Stimulated activated CD4-positive, alpha-beta T cell treated with anti-CD3 and anti-CD28 coated beads, Interleukin-1b, Interleukin-23, amount 100 ng/mL, for 1 hour (primary cell): ENCODE measurements around the gene KIFC3.
"Not testable (repeated sequence)": the region's sequence is repeated elsewhere in the genome, so short reads cannot be mapped to it uniquely, and the experiment has no call there.

Experiments used
- DNase-seq, 2 donors: peaks; one replicate each; pipeline ENCODE4 v3.0.0-alpha.2; 2020; ENCODE audit warnings: low read depth in 2 of 2

KIFC3 gene

DNA sequence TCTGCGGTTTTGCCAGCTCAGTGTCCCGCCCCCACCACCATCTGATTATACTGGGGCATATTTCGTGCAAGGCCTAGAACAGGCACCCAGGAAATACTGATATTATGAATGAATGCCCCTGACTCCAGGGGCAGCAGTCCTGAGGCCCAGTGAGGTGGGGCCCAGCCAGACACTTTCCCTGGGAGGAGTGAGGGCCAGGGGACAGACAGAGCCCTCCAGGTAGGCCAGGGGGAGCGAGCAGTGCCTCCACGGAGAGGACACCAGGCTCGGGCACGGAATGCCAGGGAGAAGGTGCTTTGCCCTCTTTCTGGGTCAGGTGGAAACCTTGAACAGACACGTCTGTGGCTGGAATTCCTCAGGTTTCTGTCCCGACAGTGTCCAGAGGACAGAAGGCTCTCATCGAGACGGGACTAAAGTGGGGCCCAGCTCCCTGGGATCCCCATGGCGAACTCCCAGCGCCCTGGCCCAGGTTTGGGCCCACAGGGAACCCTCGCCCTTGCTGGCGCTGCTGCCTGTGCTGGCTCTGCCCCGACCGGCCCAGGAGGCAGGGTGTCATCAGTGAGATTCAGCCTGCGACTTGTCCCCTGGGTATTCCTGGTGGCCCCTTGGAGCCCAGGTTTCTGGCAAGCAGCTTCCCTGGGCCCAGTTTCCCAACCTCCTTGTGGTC is 62.4 kb downstream of the KIFC3 start:
- no peak for DNase-seq

DNA sequence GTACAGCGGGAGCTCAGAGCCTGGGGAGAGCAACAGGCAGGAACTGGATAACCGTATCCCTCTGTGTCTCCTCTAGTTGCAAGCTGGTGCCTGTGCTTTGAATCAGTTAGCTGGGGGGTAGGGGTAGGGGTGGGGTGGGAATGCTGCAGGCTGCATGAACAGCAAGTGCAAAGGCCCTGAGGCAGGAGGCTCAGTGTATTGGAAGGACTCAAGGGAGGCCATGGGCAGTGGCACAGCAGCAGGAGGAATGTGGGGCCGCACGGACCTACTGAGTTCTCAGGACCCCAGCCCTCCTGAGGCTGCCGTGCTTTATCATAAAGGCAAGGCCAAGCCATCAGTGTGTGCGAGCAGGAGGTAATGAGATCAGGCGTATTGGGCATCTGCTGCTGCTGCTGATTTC is 63.4 kb downstream of the KIFC3 start:
- no peak for DNase-seq

DNA sequence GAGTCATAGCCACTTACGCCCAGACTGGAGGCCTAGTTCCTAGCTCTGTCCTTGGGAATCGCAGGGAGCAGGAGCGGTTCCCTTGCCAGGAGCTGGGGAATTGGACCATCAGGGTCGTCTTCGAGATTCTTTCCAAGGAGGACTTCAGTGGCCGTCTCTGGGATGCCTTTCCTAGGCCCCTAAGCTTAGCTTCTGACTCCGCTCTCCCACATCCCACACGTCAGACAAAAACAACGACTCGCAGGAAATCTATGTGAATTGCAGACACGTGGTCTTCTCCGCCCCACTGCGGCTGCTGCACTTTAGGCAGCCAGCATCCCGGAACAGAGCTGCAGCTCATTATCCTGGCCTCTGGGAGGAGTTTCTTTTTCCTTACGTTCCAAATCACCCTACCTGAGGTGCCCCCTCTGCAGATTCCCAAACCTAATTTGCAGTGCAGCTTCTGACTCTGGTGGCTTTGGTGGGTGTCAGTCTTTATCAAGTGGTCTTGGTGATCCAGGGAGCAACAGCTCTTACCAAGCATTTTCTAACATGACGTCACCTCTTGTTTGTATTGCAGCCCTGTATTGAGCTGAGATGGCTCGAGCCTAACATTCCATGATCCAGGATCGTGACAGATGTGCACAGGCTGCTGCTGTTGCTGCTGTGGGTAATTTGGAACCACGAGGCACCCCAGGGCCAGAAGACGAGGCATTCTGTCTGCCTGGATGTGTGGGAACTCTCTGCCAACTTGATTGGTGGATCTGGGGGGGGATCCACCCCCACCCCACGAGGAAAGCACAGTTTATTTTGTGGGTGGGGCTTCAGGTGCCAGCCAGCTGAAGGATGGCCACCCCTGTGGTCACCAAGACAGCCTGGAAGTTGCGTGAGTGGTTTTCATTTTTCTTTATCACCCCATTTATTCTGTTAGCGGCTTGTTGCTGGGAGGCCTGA is 65.6 kb downstream of the KIFC3 start:
- no peak for DNase-seq

DNA sequence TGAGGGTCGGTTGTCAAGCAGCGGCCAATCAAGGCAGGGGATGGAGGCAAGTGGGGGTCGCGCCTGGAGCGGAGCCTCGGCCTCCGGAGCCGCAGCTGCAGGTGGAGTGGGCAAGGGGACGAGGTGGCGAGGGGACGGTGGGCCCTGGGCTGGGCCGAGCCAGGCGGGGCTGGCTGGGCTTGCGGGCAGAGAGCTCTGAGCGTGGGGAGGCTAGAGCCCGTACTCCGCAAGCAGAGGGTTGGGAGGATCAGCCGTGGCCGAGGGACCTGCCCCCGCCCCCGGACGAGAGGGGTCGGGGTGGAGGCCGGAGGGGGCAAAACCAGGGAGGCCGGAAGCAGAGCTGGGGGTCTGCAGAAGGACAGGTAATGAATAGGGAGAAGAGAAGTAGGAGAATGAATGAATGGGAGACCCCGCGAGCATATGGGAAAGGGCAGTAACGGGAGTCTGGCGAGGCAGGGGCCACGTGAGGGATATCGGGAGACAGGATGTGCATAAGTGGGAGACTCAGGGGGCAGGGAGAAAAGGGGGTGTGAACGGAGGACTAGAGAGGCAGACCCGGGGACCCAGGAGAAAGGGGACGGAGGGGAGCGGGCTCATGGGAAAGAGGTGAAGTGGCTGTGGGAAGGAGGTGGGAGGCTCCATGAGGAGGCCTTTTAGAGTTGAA is 66.4 kb downstream of the KIFC3 start, which contains the start of gene KATNB1:
Gene KATNB1 (plus strand): TSS at position 16 of the 664 bp plus-strand sequence. CDS start 1,474 bp downstream, outside the sequence.
- no peak for DNase-seq

DNA sequence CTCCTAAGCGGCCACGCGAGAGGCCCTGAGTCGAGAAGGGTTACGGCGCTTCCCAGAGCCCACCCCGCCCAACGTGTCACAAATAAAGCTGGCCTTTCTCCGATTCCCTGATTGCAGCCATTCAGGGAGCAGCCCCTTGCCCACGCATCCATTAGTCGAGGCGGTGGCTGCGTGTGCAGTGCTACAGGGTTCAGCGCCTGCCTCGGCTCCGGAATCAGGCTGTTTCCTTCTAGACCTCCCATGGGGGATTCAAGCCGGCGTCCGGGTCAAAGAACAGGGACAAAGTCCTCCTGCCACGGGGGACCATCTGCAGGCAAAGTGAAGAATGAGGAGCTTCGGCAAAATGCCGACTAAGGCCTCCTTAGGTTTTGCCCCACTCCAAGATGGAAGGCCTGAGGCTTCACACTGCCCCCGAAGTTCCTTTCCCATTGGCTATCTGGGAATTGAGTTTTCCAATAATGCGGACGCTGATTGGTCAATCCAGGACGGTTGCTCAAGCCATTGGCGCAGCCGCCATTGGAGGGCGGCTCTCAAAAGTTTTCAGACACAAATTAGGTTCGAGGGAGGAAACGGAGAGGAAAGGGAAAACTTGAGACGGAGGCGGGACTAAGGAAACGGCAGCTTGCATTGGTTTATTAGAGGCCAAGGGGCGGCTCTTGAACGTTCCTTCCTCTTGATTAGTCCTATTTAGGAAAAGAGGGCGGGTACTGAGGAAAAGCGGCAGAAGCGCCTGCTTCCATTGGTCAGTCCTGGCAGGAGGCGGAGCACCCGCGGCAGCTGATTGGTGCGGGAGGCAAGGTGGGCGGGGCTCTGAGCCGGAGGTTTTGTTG is 67.2 kb downstream of the KIFC3 start:
- DNase-seq = peak; percentile 91 to 93

- DNase-seq = no peak
These were observed 67.9 kb downstream of the KIFC3 start for GRCh38 chr16:57734308-57734924.

DNA sequence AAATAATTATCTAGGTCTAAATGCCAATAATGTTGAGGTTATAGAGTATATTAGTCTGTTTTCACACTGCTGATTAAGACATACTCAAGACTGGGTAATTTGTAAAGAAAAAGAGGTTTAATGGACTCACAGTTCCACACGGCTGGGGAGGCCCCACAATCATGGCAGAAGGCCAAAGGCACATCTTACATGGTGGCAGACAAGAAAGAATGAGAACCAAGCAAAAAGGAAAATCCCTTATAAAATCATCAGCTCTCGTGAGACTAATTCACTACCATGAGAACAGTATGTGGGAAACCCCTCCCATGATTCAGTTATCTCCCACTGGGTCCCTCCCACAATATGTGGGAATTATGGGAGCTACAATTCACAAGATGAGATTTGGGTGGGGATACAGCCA is 69.6 kb downstream of the KIFC3 start:
- no peak for DNase-seq

GRCh38 chr16:57732037-57732436 is 70.3 kb downstream of the KIFC3 start:
- DNase-seq = no peak

DNA sequence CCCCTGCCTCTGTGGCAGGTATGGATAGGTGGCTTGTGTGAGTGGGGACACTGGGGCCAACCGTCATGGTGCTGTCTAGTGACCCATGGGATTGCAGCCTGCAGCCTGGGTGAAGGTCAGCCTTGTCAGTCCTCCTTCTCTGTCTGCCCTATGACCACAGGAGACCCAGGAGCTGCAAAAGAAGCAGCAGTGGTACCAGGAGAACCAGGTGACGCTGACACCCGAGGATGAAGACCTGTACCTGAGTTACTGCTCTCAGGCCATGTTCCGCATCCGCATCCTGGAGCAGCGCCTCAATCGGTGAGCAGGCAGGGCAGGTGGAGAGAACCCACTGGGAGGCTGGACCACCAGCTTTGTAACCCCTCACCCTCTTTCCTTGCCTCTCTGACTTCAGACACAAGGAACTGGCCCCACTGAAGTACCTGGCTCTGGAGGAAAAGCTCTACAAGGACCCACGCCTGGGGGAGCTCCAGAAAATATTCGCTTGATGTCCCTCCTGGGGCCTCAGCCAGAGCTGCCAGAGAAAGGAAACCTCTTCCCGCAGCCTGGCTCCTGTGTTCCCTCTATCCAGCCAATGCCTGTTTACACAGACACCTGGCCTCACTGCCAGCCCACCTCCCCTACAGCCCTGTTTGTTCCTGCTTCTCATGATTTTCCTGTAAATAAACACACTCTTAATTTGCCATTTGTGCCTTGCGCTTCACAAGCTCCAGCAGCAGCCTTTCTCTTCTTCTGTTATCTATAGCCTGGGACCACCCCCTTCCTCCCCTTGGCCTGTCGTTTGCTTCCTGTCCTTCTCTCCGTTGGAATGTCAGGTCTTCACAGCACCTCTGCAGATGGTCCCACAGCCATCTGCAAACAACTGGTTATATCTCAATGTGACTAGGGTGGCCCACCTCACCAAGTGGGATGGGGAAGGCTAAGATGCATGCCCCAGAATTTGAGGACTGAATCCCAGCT is 71.2 kb downstream of the KIFC3 start:
- DNase-seq = no peak

- not testable (repeated sequence) for DNase-seq
These were observed 72.4 kb downstream of the KIFC3 start for GRCh38 chr16:57729852-57730251.

- DNase-seq = no peak
These were observed 73.2 kb downstream of the KIFC3 start for GRCh38 chr16:57729182-57729484.

- no peak for DNase-seq
These were observed 73.7 kb downstream of the KIFC3 start for GRCh38 chr16:57728336-57729181.

DNA sequence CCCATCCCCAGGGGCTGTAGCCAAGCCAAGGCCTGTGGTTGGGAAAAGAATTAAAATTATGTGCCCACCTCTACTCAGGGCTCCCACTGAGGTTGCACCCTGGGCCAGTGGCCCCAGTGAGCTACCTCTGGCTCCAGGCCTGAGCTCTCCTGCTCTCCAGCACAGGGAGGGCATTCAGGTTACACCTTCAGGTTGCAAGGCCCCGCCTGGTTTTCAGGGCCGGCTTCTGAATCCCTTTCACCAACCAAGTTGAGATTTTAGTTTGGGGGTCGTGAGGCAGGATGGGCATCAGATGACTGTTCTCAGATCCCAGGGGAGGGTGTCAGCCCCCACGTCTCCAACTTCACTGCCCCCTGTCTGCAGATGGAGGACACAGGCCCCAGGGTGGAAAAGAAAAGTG is 74.7 kb downstream of the KIFC3 start:
- DNase-seq = no peak

- DNase-seq = no peak
These were observed 75.8 kb downstream of the KIFC3 start for GRCh38 chr16:57726433-57726947.

DNA sequence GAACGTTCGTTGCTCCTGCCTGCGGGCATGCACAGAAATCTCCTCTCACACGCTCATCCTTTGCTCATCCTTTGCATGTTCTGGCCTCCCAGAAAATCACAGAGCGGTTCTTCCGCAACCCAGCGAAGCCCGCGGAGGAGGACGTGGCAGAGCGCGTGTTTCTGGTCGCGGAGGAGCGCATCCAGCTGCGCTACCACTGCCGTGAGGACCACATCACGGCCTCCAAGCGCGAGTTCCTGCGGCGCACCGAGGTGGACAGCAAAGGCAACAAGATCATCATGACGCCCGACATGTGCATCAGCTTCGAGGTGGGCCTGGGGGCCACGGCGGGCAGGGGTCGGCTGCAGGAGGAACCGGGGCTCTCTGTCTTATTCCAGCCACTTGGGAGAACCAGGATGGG is 76.3 kb downstream of the KIFC3 start:
- no peak for DNase-seq

DNA sequence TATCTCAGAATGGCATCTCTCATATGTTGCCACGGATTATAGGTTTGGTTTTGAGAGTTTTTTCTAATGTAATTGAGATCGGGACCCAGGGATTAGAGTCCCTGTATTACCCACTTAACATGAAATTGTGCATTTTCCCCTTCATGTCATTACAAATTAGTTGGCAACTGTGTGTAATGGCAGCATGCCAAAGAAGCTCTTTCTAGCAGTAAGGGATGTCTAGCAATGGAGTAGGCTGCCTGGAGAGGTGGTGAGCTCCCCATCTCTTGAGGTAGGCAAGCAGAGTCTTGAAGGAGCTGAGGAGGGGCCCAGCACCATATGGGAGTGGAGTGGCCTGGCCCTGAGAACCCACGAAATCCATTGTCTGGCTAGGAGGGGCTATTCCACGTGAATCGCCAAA is 76.7 kb downstream of the KIFC3 start:
- no peak for DNase-seq

- no peak for DNase-seq
These were observed 77.1 kb downstream of the KIFC3 start for GRCh38 chr16:57725151-57725550.

- no peak for DNase-seq
These were observed 77.8 kb downstream of the KIFC3 start for GRCh38 chr16:57724531-57724930.

DNA sequence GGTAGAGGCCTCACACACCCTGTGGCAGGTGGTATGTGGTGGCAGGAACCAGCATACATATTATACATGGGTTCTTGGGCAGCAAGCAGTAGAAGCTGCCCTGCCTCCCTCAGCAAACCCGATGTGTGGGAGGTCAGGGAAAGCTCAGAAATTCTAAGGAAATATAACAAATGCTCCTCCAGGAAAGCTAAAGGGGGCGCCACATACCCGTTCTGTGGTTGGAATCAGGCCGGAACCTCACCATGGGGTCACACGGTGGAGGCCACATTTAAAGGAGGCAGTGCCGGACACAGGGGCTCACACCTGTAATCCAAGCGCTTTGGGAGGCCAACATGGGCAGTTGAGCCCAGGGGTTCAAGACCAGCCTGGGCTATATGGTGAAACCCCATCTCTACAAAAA is 79.1 kb downstream of the KIFC3 start:
- DNase-seq = no peak
